Femur (tissue), 1 donor: ENCODE data around the gene KIF3C.
"Not testable (repeated sequence)": the region's sequence is repeated elsewhere in the genome, so short reads cannot be mapped to it uniquely, and the experiment has no call there.

Experiments used
- DNase-seq: peaks from one replicate; pipeline ENCODE4 v3.0.0-alpha.2; 2017

Gene KIF3C

GRCh38 chr2:25958611-25959010, 23.7 kb downstream of the KIF3C start:
- not testable (repeated sequence) for DNase-seq

GRCh38 chr2:25957743-25958142, 24.6 kb downstream of the KIF3C start:
- DNase-seq = no peak

GRCh38 chr2:25955869-25956535, 26.3 kb downstream of the KIF3C start:
- DNase-seq = no peak

GRCh38 chr2:25955036-25955435, 27.3 kb downstream of the KIF3C start:
- DNase-seq = no peak

GRCh38 chr2:25954199-25954752, 28.0 kb downstream of the KIF3C start:
- DNase-seq = no peak

GRCh38 chr2:25951071-25951547, 31.2 kb downstream of the KIF3C start:
- DNase-seq = peak; percentile 87

- DNase-seq = no peak
These were observed 33.9 kb downstream of the KIF3C start for GRCh38 chr2:25948437-25948836.

- no peak for DNase-seq
These were observed 41.3 kb downstream of the KIF3C start for GRCh38 chr2:25941042-25941441.

GRCh38 chr2:25939257-25939668, 43.0 kb downstream of the KIF3C start:
- no peak for DNase-seq

- no peak for DNase-seq
These were observed 44.0 kb downstream of the KIF3C start for GRCh38 chr2:25938345-25938744.

- no peak for DNase-seq
These were observed 45.3 kb downstream of the KIF3C start for GRCh38 chr2:25936889-25937545.

- no peak for DNase-seq
These were observed 48.7 kb downstream of the KIF3C start for GRCh38 chr2:25933622-25934021.

- DNase-seq = no peak
These were observed 52.4 kb downstream of the KIF3C start for GRCh38 chr2:25929789-25930473.

GRCh38 chr2:25928668-25929067, 53.6 kb downstream of the KIF3C start:
- DNase-seq = no peak

- no peak for DNase-seq
These were observed 55.1 kb downstream of the KIF3C start for GRCh38 chr2:25926984-25927756.

GRCh38 chr2:25922501-25922900, 59.8 kb downstream of the KIF3C start:
- no peak for DNase-seq

- DNase-seq = no peak
These were observed 61.4 kb downstream of the KIF3C start for GRCh38 chr2:25920786-25921415.

- DNase-seq = no peak
These were observed 62.0 kb downstream of the KIF3C start for GRCh38 chr2:25920336-25920735.

- no peak for DNase-seq
These were observed 64.5 kb downstream of the KIF3C start for GRCh38 chr2:25917832-25918231.

GRCh38 chr2:25917411-25917810, 64.9 kb downstream of the KIF3C start:
- not testable (repeated sequence) for DNase-seq

GRCh38 chr2:25915944-25916772, 66.1 kb downstream of the KIF3C start:
- DNase-seq = not testable (repeated sequence)
